Prostate gland (tissue), 2 donors: ENCODE data around the gene HSPD1. TPM values are rescaled to one million over a fixed set of nuclear protein-coding genes. Genes with fewer than 3 reads are reported as not detected.

ENCODE experiments used
- DNase-seq: peaks from one replicate; pipeline ENCODE4 v3.0.0-alpha.2; 2019; ENCODE audit warnings: low spot score
- H3K27ac ChIP-seq, 2 donors: fragments of 200-600 bp; sonication (generic); 2 replicates each; pipeline ENCODE4 v1.5.1; 2017 to 2019
- H3K27me3 ChIP-seq: fragments of 200-600 bp; sonication (generic); replicated peaks from 2 replicates; pipeline ENCODE4 v1.5.1; 2019; ENCODE audit not compliant: insufficient read depth
- H3K36me3 ChIP-seq, 2 donors: fragments of 200-600 bp; sonication (generic); 1 replicate in 1 of 2; 2 replicates in 1 of 2; pipeline versions ENCODE4 v1.5.1 to v1.8.1; 2017 to 2019
- H3K4me1 ChIP-seq: fragments of 200-600 bp; sonication (generic); replicated peaks from 2 replicates; pipeline ENCODE4 v1.5.1; 2019
- H3K4me3 ChIP-seq, 2 donors: fragments of 200-600 bp; sonication (generic); 2 replicates each; pipeline ENCODE4 v1.5.1; 2017 to 2019
- H3K9me3 ChIP-seq: fragments of 200-600 bp; sonication (generic); 2 replicates; pipeline ENCODE4 v1.5.1; 2017
- POLR2A ChIP-seq: fragments of 450-650 bp; IDR thresholded peaks from one replicate; pipeline ENCODE4 v1.6.1; 2016; ENCODE audit warnings: antibody characterized with exemption, mild to moderate bottlenecking
- POLR2AphosphoS5 ChIP-seq: sonication (generic); formaldehyde crosslinking; IDR thresholded peaks from one replicate; pipeline ENCODE4 v1.6.1; 2017; ENCODE audit warnings: antibody characterized with exemption
- WGBS: methylation state at CpG from one replicate; pipeline ENCODE4 v1.1.5; 2018; 5-methylcytosine and 5-hydroxymethylcytosine counted together
- intact Hi-C: fragments of 100-400 bp; cut with DNase I; formaldehyde crosslinking; loops from one replicate; pipeline ENCODE4 v1.14.2; 2022
- total RNA-seq, 2 donors: library from RNA; depleted of rRNA; stranded (reverse); fragments of >200 nt; gene quantifications; one replicate each; pipeline ENCODE4 v1.1.0, GENCODE V29; 2016
- TF ChIP-seq, protein P1 (sequence below), 4 experiments: fragments of 200-600 bp in 2 of 4; fragments of 450-650 bp in 2 of 4; sonication (generic) in 2 of 4; IDR thresholded peaks; 1 replicate in 3 of 4; 2 replicates in 1 of 4; pipeline ENCODE4 v1.5.1; 2016 to 2019; ENCODE audit warnings: antibody characterized with exemption in 4 of 4, mild to moderate bottlenecking in 2 of 4, moderate library complexity in 2 of 4

Gene HSPD1
- total RNA-seq, 2 donors from 2014 or later: 95.5 to 110 TPM

- WGBS: 73% methylated on average over 3 of the region's 3 CpGs
- peak overlapping the region in 1 of 2 donors; percentile 77 for H3K4me3 ChIP-seq
- H3K27me3 ChIP-seq: no peaks in the 10 kb centered on the region
- intact Hi-C loops: loop anchor here (5.0 kb wide), 1 partner anchor 193 kb away; the partner anchor contains the start of gene MARS2
- TF ChIP-seq, protein P1, sequence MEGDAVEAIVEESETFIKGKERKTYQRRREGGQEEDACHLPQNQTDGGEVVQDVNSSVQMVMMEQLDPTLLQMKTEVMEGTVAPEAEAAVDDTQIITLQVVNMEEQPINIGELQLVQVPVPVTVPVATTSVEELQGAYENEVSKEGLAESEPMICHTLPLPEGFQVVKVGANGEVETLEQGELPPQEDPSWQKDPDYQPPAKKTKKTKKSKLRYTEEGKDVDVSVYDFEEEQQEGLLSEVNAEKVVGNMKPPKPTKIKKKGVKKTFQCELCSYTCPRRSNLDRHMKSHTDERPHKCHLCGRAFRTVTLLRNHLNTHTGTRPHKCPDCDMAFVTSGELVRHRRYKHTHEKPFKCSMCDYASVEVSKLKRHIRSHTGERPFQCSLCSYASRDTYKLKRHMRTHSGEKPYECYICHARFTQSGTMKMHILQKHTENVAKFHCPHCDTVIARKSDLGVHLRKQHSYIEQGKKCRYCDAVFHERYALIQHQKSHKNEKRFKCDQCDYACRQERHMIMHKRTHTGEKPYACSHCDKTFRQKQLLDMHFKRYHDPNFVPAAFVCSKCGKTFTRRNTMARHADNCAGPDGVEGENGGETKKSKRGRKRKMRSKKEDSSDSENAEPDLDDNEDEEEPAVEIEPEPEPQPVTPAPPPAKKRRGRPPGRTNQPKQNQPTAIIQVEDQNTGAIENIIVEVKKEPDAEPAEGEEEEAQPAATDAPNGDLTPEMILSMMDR (IDR thresholded peaks at IDR 0.05): no peak
- no peak for TF ChIP-seq POLR2A
- H3K36me3 ChIP-seq: no peaks in the 10 kb centered on the region
- no peaks in the 10 kb centered on the region for H3K9me3 ChIP-seq
- DNase-seq: no peak
- H3K27ac ChIP-seq: peak overlapping the region; percentile 95 to 97
- H3K4me1 ChIP-seq: no peaks in the 10 kb centered on the region
These were observed 15.1 kb upstream of the HSPD1 start for GRCh38 chr2:197514754-197515153.

- WGBS: 93% methylated on average over 5 of the region's 5 CpGs
- intact Hi-C loops: no loop called here
- TF ChIP-seq POLR2A (no peak), POLR2AphosphoS5 (no peak)
- TF ChIP-seq, protein P1 (IDR thresholded peaks at IDR 0.05): no peak
- no peak for DNase-seq
- no peaks in the 10 kb centered on the region for H3K36me3 ChIP-seq
- no peak overlapping the region for H3K4me3 ChIP-seq
- H3K9me3 ChIP-seq: no peaks in the 10 kb centered on the region
- H3K4me1 ChIP-seq: no peaks in the 10 kb centered on the region
- no peaks in the 10 kb centered on the region for H3K27me3 ChIP-seq
- no peak overlapping the region for H3K27ac ChIP-seq
These were observed 14.3 kb upstream of the HSPD1 start for GRCh38 chr2:197513915-197514314.

GRCh38 chr2:197506658-197507057 lies 7.0 kb upstream of the HSPD1 start:
- intact Hi-C loops: no loop called here
- no peak overlapping the region for H3K27ac ChIP-seq
- TF ChIP-seq POLR2AphosphoS5 (no peak), POLR2A (no peak)
- TF ChIP-seq, protein P1 (IDR thresholded peaks at IDR 0.05): no peak
- 91% methylated on average over 5 of the region's 5 CpGs for WGBS
- H3K27me3 ChIP-seq: no peaks in the 10 kb centered on the region
- no peaks in the 10 kb centered on the region for H3K9me3 ChIP-seq
- H3K4me3 ChIP-seq: no peak overlapping the region
- no peak for DNase-seq
- no peaks in the 10 kb centered on the region for H3K4me1 ChIP-seq
- no peaks in the 10 kb centered on the region for H3K36me3 ChIP-seq

- H3K9me3 ChIP-seq: no peaks in the 10 kb centered on the region
- WGBS: 97% methylated on average over 6 of the region's 6 CpGs
- no peak for DNase-seq
- TF ChIP-seq POLR2AphosphoS5 (no peak), POLR2A (no peak)
- TF ChIP-seq, protein P1 (IDR thresholded peaks at IDR 0.05): no peak
- no peaks in the 10 kb centered on the region for H3K4me1 ChIP-seq
- no peaks in the 10 kb centered on the region for H3K27me3 ChIP-seq
- no peak overlapping the region for H3K4me3 ChIP-seq
- no peaks in the 10 kb centered on the region for H3K36me3 ChIP-seq
- no peak overlapping the region for H3K27ac ChIP-seq
- intact Hi-C loops: loop anchor here (5.0 kb wide), 1 partner anchor 52 kb away; the partner anchor contains the start of gene COQ10B
These were observed 4.9 kb upstream of the HSPD1 start for GRCh38 chr2:197504512-197504911.

DNA sequence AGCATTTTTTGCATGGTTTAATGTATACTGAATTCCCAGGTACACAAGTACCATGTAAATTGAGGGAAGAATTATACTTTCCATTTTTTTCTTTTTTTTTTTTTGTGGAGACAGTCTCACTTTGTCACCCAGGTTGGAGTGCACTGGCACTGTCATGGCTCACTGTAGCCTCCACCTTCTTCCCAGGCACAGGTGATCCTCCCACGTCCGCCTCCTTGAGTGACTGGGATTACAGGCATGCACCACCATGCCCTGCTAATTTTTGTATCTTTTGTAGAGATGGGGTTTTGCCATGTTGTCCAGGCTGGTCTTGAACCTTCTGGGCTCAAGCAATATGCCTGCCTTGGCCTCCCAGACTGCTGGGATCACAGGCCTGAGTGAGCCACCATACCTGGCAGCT lies 4.4 kb upstream of the HSPD1 start:
- no peak overlapping the region for H3K4me3 ChIP-seq
- DNase-seq: no peak
- no peak for TF ChIP-seq POLR2AphosphoS5
- TF ChIP-seq, protein P1 (IDR thresholded peaks at IDR 0.05): no peak
- no peak for TF ChIP-seq POLR2A
- intact Hi-C loops: loop anchor here (5.0 kb wide), 1 partner anchor 52 kb away; the partner anchor contains the start of gene COQ10B
- no peak overlapping the region for H3K27ac ChIP-seq
- H3K27me3 ChIP-seq: no peaks in the 10 kb centered on the region
- H3K9me3 ChIP-seq: no peaks in the 10 kb centered on the region
- WGBS: 95% methylated on average over 2 of the region's 2 CpGs
- no peaks in the 10 kb centered on the region for H3K4me1 ChIP-seq
- H3K36me3 ChIP-seq: no peaks in the 10 kb centered on the region
